H1 (cell line): ENCODE results near the gene PCBP1. TPM values are rescaled to one million over a fixed set of nuclear protein-coding genes. Genes with fewer than 3 reads are reported as not detected.

Experiments used
- CTCF ChIA-PET: fragments of 300-600 bp; sonication (Branson Sonifier 250); formaldehyde crosslinking; loops from one replicate; lab custom pipeline; 2021; ENCODE audit not compliant: partially characterized antibody; lab: Charles Lee
- POLR2A ChIA-PET: fragments of 300-600 bp; sonication (Branson Sonifier 250); formaldehyde crosslinking; loops from one replicate; lab custom pipeline; 2021; ENCODE audit warnings: inconsistent platforms; ENCODE audit not compliant: partially characterized antibody; lab: Charles Lee
- DNase-seq, 2 experiments: peaks; one replicate each; pipeline versions ENCODE4 v3.0.0 to v3.0.0-alpha.2; 2010 to 2022; ENCODE audit warnings: low spot score in 2 of 2, low read depth in 1 of 2, mixed read lengths in 1 of 2
- FAIRE-seq: peaks from 2 replicates; lab custom pipeline; 2011; peaks lifted over from hg19 to GRCh38; lab: Jason Lieb, UNC
- H2AFZ ChIP-seq: 2 replicates; pipeline ENCODE4 v1.8.1; 2012; ENCODE audit warnings: low read length, inconsistent platforms
- H2AK5ac ChIP-seq: 2 replicates; pipeline ENCODE4 v1.6.1; 2013; ENCODE audit warnings: low read depth, low read length
- H2BK120ac ChIP-seq: replicated peaks from 2 replicates; pipeline ENCODE3; 2013; ENCODE audit warnings: low read depth, low read length, inconsistent platforms
- H2BK12ac ChIP-seq: 2 replicates; pipeline ENCODE4 v1.6.1; 2013; ENCODE audit warnings: low read depth, low read length
- H2BK15ac ChIP-seq: 2 replicates; pipeline ENCODE4 v1.6.1; 2013; ENCODE audit warnings: low read length
- H2BK20ac ChIP-seq: 2 replicates; pipeline ENCODE4 v1.6.1; 2013; ENCODE audit warnings: low read length
- H2BK5ac ChIP-seq: 2 replicates; pipeline ENCODE4 v1.6.1; 2013; ENCODE audit warnings: low read depth, low read length
- H3K14ac ChIP-seq: 2 replicates; pipeline ENCODE4 v1.6.1; 2013; ENCODE audit warnings: inconsistent platforms; ENCODE audit not compliant: insufficient read length
- H3K18ac ChIP-seq: 2 replicates; pipeline ENCODE4 v1.6.1; 2013; ENCODE audit warnings: low read length; ENCODE audit errors: extremely low read depth
- H3K23ac ChIP-seq: 2 replicates; pipeline ENCODE4 v1.6.1; 2013; ENCODE audit warnings: inconsistent platforms; ENCODE audit not compliant: insufficient read length
- H3K23me2 ChIP-seq: 2 replicates; pipeline ENCODE4 v1.6.1; 2013; ENCODE audit warnings: low read depth, low read length
- H3K27ac ChIP-seq: 2 replicates; pipeline ENCODE4 v1.6.1; 2011; ENCODE audit warnings: low read depth, low read length, inconsistent platforms
- H3K27me3 ChIP-seq, 4 experiments: replicated peaks in 1 of 4; 1 replicate in 1 of 4; 2 replicates in 3 of 4; pipeline versions ENCODE4 v1.6.1 to v1.8.1; 2011 to 2013; ENCODE audit warnings: low read length in 3 of 4, mild to moderate bottlenecking in 3 of 4, inconsistent platforms in 2 of 4, mixed read lengths in 2 of 4, moderate library complexity in 1 of 4; ENCODE audit not compliant: control insufficient read depth in 3 of 4, insufficient read depth in 3 of 4; ENCODE audit errors: extremely low read depth in 1 of 4
- H3K36me3 ChIP-seq, 4 experiments: 2 replicates each; pipeline versions ENCODE4 v1.6.1 to v1.8.1; 2011 to 2013; ENCODE audit warnings: mild to moderate bottlenecking in 4 of 4, low read length in 3 of 4, moderate library complexity in 2 of 4, control low read depth in 1 of 4, inconsistent platforms in 1 of 4; ENCODE audit not compliant: insufficient read depth in 4 of 4, control insufficient read depth in 2 of 4
- H3K4ac ChIP-seq: replicated peaks from 2 replicates; pipeline ENCODE3; 2013; ENCODE audit warnings: low read length, low read depth, mixed read lengths, inconsistent platforms; ENCODE audit not compliant: insufficient read length
- H3K4me1 ChIP-seq, 4 experiments: replicated peaks in 1 of 4; 1 replicate in 1 of 4; 2 replicates in 3 of 4; pipeline versions ENCODE4 v1.6.1 to v1.8.1; 2011 to 2013; ENCODE audit warnings: low read length in 3 of 4, inconsistent platforms in 2 of 4, mixed read lengths in 1 of 4; ENCODE audit not compliant: insufficient read depth in 4 of 4, control insufficient read depth in 3 of 4
- H3K4me2 ChIP-seq, 2 experiments: 2 replicates each; pipeline versions ENCODE4 v1.6.1 to v1.8.1; 2011 to 2013; ENCODE audit warnings: low read depth in 2 of 2, low read length in 2 of 2, control low read depth in 1 of 2, inconsistent platforms in 1 of 2, mild to moderate bottlenecking in 1 of 2; ENCODE audit not compliant: insufficient read depth in 1 of 2
- H3K4me3 ChIP-seq, 4 experiments: fragments of 200-600, 300-600 bp in 1 of 4; sonication (generic), shearing (Covaris generic), sonication (Bioruptor Twin) in 1 of 4; 2 replicates each; pipeline versions ENCODE4 v1.5.1 to v1.8.1; 2011 to 2016; ENCODE audit warnings: low read length in 4 of 4, low read depth in 3 of 4, control low read depth in 2 of 4, inconsistent platforms in 2 of 4, mild to moderate bottlenecking in 2 of 4, mixed read lengths in 1 of 4, moderate library complexity in 1 of 4; ENCODE audit not compliant: insufficient read depth in 2 of 4; ENCODE audit errors: extremely low read depth in 1 of 4
- H3K56ac ChIP-seq: replicated peaks from 2 replicates; pipeline ENCODE3; 2013; ENCODE audit warnings: low read depth, mild to moderate bottlenecking, mixed read lengths, low read length, inconsistent platforms; ENCODE audit not compliant: insufficient read length
- H3K79me1 ChIP-seq: 2 replicates; pipeline ENCODE4 v1.6.1; 2013; ENCODE audit warnings: low read depth, low read length, control low read depth
- H3K79me2 ChIP-seq, 2 experiments: 2 replicates each; pipeline versions ENCODE4 v1.6.1 to v1.8.1; 2012 to 2013; ENCODE audit warnings: low read length in 2 of 2, mild to moderate bottlenecking in 2 of 2, inconsistent platforms in 1 of 2; ENCODE audit not compliant: insufficient read depth in 2 of 2, control insufficient read depth in 1 of 2
- H3K9ac ChIP-seq, 4 experiments: replicated peaks in 1 of 4; 1 replicate in 1 of 4; 2 replicates in 3 of 4; pipeline versions ENCODE4 v1.6.1 to v1.8.1; 2011 to 2013; ENCODE audit warnings: low read depth in 3 of 4, low read length in 3 of 4, control low read depth in 2 of 4, mild to moderate bottlenecking in 2 of 4, moderate library complexity in 2 of 4, inconsistent platforms in 1 of 4; ENCODE audit errors: extremely low read depth in 1 of 4
- H3K9me3 ChIP-seq, 2 experiments: 2 replicates each; pipeline versions ENCODE4 v1.6.1 to v1.8.1; 2012 to 2013; ENCODE audit warnings: mild to moderate bottlenecking in 2 of 2, moderate library complexity in 2 of 2, control low read depth in 1 of 2, inconsistent platforms in 1 of 2, low read depth in 1 of 2, low read length in 1 of 2, mixed read lengths in 1 of 2; ENCODE audit not compliant: insufficient read depth in 2 of 2
- H4K20me1 ChIP-seq, 2 experiments: replicated peaks in 1 of 2; 2 replicates each; pipeline versions ENCODE3 to v1.8.1; 2011 to 2013; ENCODE audit warnings: inconsistent platforms in 2 of 2, low read length in 2 of 2, mild to moderate bottlenecking in 1 of 2; ENCODE audit not compliant: insufficient read depth in 2 of 2, control insufficient read depth in 1 of 2
- H4K5ac ChIP-seq: 2 replicates; pipeline ENCODE4 v1.6.1; 2013; ENCODE audit warnings: low read length, low read depth, mixed read lengths, inconsistent platforms; ENCODE audit not compliant: insufficient read length
- H4K8ac ChIP-seq: 2 replicates; pipeline ENCODE4 v1.8.0; 2013; ENCODE audit warnings: mild to moderate bottlenecking, moderate library complexity, low read length, inconsistent platforms; ENCODE audit not compliant: insufficient read depth; ENCODE audit errors: extremely low read depth
- H4K91ac ChIP-seq: replicated peaks from 2 replicates; pipeline ENCODE3; 2013; ENCODE audit warnings: low read length, mixed read lengths, inconsistent platforms; ENCODE audit not compliant: insufficient read length
- CEBPB ChIP-seq: IDR thresholded peaks from 2 replicates; pipeline ENCODE4 v1.6.1; 2012; ENCODE audit warnings: low read depth, low read length
- CHD1 ChIP-seq: IDR thresholded peaks from 2 replicates; pipeline ENCODE4 v1.6.1; 2012; ENCODE audit warnings: low read depth, low read length, improper control_type of control experiment
- CHD2 ChIP-seq: IDR thresholded peaks from 2 replicates; pipeline ENCODE4 v1.6.1; 2012; ENCODE audit warnings: low read length, improper control_type of control experiment
- HDAC6 ChIP-seq: IDR thresholded peaks from one replicate; pipeline ENCODE4 v1.7.1; 2012; ENCODE audit warnings: low read depth, mild to moderate bottlenecking, inconsistent platforms, low read length, moderate library complexity
- POLR2AphosphoS5 ChIP-seq: IDR thresholded peaks from 2 replicates; pipeline ENCODE4 v1.6.1; 2011; ENCODE audit warnings: low read depth, low read length
- RBBP5 ChIP-seq: IDR thresholded peaks from 2 replicates; pipeline ENCODE4 v1.7.1; 2012; ENCODE audit warnings: low read depth, mild to moderate bottlenecking, inconsistent platforms, low read length, moderate library complexity, borderline replicate concordance
- SP4 ChIP-seq: IDR thresholded peaks from 2 replicates; pipeline ENCODE4 v1.6.1; 2012; ENCODE audit warnings: low read length, inconsistent platforms
- polyA plus RNA-seq, 7 experiments: library from polyadenylated mRNA; depleted of rRNA in 3 of 7; stranded (reverse) in 5 of 7; unstranded in 2 of 7; fragments of >200 nt in 5 of 7; fragments of 200-250 nt in 2 of 7; gene quantifications; 1 replicate in 5 of 7; 2 replicates in 1 of 7; 4 replicates in 1 of 7; pipeline versions ENCODE4 v1.2.1 to v1.2.3, GENCODE V29; 2011 to 2013; ENCODE audit warnings: missing spikeins in 2 of 7, mixed read lengths in 2 of 7
- total RNA-seq: library from RNA; stranded (reverse); fragmentation: NEBNext Ultra II Directional; extraction: Animal tissue kit (Norgen Biotek cat#: 25700); gene quantifications from 2 replicates; pipeline ENCODE4 v1.2.1, GENCODE V29; 2021
- TF ChIP-seq, protein P1 (sequence below): IDR thresholded peaks from 2 replicates; pipeline ENCODE4 v1.6.1; 2012; ENCODE audit warnings: low read length, inconsistent platforms
- TF ChIP-seq, protein P2 (sequence below): IDR thresholded peaks from 2 replicates; pipeline ENCODE4 v1.6.1; 2011; ENCODE audit warnings: low read length, improper control_type of control experiment

PCBP1 gene
- total and polyA plus RNA-seq, 2 of the 8 experiments (the other 6 are each of a cell fraction or from before 2014, with no cell fraction given) = 279 to 493 TPM

DNA sequence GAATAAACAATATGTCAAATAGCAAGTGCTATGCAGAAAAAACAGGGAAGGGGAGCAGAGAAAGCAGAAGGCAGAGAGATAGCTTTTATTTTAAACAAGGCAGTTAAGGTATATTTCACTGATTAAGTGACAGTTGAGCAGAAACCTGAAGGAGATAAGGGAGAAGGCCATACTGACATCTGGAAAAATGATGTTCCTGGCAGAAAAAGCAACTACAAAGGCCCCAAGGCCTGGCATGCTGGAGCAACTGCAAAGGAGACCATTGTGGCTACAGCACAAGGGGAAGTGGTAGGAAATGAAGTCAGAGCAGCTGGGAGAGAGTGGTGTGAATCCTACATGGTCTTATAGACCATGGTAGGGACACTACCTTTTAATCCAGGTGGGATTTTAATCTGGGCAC lies 8.9 kb upstream of the PCBP1 start:
- H3K14ac ChIP-seq = no peak overlapping the region
- H2AFZ ChIP-seq = no peak overlapping the region
- H4K8ac ChIP-seq = no peak overlapping the region
- no peak overlapping the region for H3K27ac ChIP-seq
- POLR2A ChIA-PET = interaction anchor here (0.7 to 32.2 kb wide), 6 partner anchors 7 to 164 kb away, joined by 3 to 1553 read pairs (median 12); partner anchors contain the start of genes MXD1 and PCBP1
- no peak overlapping the region for H3K56ac ChIP-seq
- CTCF ChIA-PET = interaction anchor here (0.6 to 1.1 kb wide), 3 partner anchors 9 to 129 kb away, joined by 3 to 5 read pairs (median 3); no protein-coding TSS in a partner anchor
- FAIRE-seq (no peak), DNase-seq (no peak)
- no peak overlapping the region for H2BK12ac ChIP-seq
- no peak overlapping the region for H3K23ac ChIP-seq
- H3K4me1 ChIP-seq = no peaks in the 10 kb centered on the region
- no peak overlapping the region for H2BK15ac ChIP-seq
- H3K9ac ChIP-seq = no peak overlapping the region
- H3K36me3 ChIP-seq = peaks cover 6 to 64% (median 32%) of the 10 kb centered on the region in 4 experiments; a peak in 7 of 8 replicates
- no peak overlapping the region for H2BK20ac ChIP-seq
- H3K27me3 ChIP-seq = no peaks in the 10 kb centered on the region
- no peak overlapping the region for H2AK5ac ChIP-seq
- no peaks in the 10 kb centered on the region for H3K23me2 ChIP-seq
- no peak overlapping the region for H3K4me2 ChIP-seq
- no peak overlapping the region for H3K18ac ChIP-seq
- no peak overlapping the region for H4K5ac ChIP-seq
- no peak overlapping the region for H4K91ac ChIP-seq
- H3K9me3 ChIP-seq = no peaks in the 10 kb centered on the region
- H3K79me1 ChIP-seq = no peaks in the 10 kb centered on the region
- TF ChIP-seq, protein P1, sequence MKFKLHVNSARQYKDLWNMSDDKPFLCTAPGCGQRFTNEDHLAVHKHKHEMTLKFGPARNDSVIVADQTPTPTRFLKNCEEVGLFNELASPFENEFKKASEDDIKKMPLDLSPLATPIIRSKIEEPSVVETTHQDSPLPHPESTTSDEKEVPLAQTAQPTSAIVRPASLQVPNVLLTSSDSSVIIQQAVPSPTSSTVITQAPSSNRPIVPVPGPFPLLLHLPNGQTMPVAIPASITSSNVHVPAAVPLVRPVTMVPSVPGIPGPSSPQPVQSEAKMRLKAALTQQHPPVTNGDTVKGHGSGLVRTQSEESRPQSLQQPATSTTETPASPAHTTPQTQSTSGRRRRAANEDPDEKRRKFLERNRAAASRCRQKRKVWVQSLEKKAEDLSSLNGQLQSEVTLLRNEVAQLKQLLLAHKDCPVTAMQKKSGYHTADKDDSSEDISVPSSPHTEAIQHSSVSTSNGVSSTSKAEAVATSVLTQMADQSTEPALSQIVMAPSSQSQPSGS = no peak
- TF ChIP-seq CHD2 = no peak
- TF ChIP-seq POLR2AphosphoS5 = no peak
- no peak for TF ChIP-seq RBBP5
- no peak for TF ChIP-seq HDAC6
- TF ChIP-seq, protein P2, sequence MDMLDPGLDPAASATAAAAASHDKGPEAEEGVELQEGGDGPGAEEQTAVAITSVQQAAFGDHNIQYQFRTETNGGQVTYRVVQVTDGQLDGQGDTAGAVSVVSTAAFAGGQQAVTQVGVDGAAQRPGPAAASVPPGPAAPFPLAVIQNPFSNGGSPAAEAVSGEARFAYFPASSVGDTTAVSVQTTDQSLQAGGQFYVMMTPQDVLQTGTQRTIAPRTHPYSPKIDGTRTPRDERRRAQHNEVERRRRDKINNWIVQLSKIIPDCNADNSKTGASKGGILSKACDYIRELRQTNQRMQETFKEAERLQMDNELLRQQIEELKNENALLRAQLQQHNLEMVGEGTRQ = no peak
- TF ChIP-seq SP4 = no peak
- no peak for TF ChIP-seq CHD1
- no peak for TF ChIP-seq CEBPB
- no peak overlapping the region for H2BK120ac ChIP-seq
- no peaks in the 10 kb centered on the region for H4K20me1 ChIP-seq
- H2BK5ac ChIP-seq = no peak overlapping the region
- H3K4me3 ChIP-seq = no peak overlapping the region
- peaks cover 0 to 5% of the 10 kb centered on the region in 2 experiments; a peak in 1 of 4 replicates for H3K79me2 ChIP-seq
- no peak overlapping the region for H3K4ac ChIP-seq
